Mucosa of stomach (tissue), 1 donor: ENCODE results near the gene COG4.
"Not testable (repeated sequence)": the region's sequence is repeated elsewhere in the genome, so short reads cannot be mapped to it uniquely, and the experiment has no call there.

ENCODE experiments used
- H3K27me3 ChIP-seq: one replicate; pipeline ENCODE4 v1.7.0; 2013; ENCODE audit warnings: mild to moderate bottlenecking, low read length; ENCODE audit not compliant: control insufficient read depth, insufficient read depth
- H3K36me3 ChIP-seq: one replicate; pipeline ENCODE4 v1.7.0; 2013; ENCODE audit warnings: low read length; ENCODE audit not compliant: control insufficient read depth, insufficient read depth
- H3K4me1 ChIP-seq: one replicate; pipeline ENCODE4 v1.7.0; 2013; ENCODE audit warnings: mild to moderate bottlenecking, low read length; ENCODE audit not compliant: control insufficient read depth, insufficient read depth
- H3K4me3 ChIP-seq: one replicate; pipeline ENCODE4 v1.7.0; 2013; ENCODE audit warnings: low read length
- H3K9ac ChIP-seq: one replicate; pipeline ENCODE4 v1.7.0; 2013; ENCODE audit warnings: mild to moderate bottlenecking, low read length, moderate library complexity
- H3K9me3 ChIP-seq: one replicate; pipeline ENCODE4 v1.7.0; 2013; ENCODE audit warnings: mild to moderate bottlenecking, low read length, moderate library complexity; ENCODE audit not compliant: control insufficient read depth
- donor health status: Pancreatic carcinoma.

COG4 gene

GRCh38 chr16:70552675-70553074 is 29.3 kb upstream of the COG4 start:
- no peak overlapping the region for H3K9ac ChIP-seq
- no peaks in the 10 kb centered on the region for H3K27me3 ChIP-seq
- H3K4me1 ChIP-seq = no peaks in the 10 kb centered on the region
- no peaks in the 10 kb centered on the region for H3K9me3 ChIP-seq
- no peaks in the 10 kb centered on the region for H3K36me3 ChIP-seq
- H3K4me3 ChIP-seq = no peak overlapping the region

- H3K9me3 ChIP-seq = no peaks in the 10 kb centered on the region
- no peaks in the 10 kb centered on the region for H3K36me3 ChIP-seq
- H3K9ac ChIP-seq = no peak overlapping the region
- no peak overlapping the region for H3K4me3 ChIP-seq
- no peaks in the 10 kb centered on the region for H3K27me3 ChIP-seq
- no peaks in the 10 kb centered on the region for H3K4me1 ChIP-seq
Observed at GRCh38 chr16:70551788-70552187, 28.4 kb upstream of the COG4 start.

- no peaks in the 10 kb centered on the region for H3K27me3 ChIP-seq
- H3K36me3 ChIP-seq = no peaks in the 10 kb centered on the region
- H3K9me3 ChIP-seq = no peaks in the 10 kb centered on the region
- no peak overlapping the region for H3K9ac ChIP-seq
- no peaks in the 10 kb centered on the region for H3K4me1 ChIP-seq
- no peak overlapping the region for H3K4me3 ChIP-seq
Observed at GRCh38 chr16:70550082-70550481, 26.7 kb upstream of the COG4 start.

GRCh38 chr16:70548936-70549335 is 25.6 kb upstream of the COG4 start:
- Histone ChIP-seq H3K4me3 (no peak overlapping the region), H3K27me3 (no peaks in the 10 kb centered on the region), H3K4me1 (no peaks in the 10 kb centered on the region), H3K36me3 (no peaks in the 10 kb centered on the region), H3K9me3 (no peaks in the 10 kb centered on the region), H3K9ac (no peak overlapping the region)

GRCh38 chr16:70544548-70544947 is 21.2 kb upstream of the COG4 start:
- Histone ChIP-seq H3K9ac (no peak overlapping the region), H3K4me1 (no peaks in the 10 kb centered on the region), H3K36me3 (peaks cover 5% of the 10 kb centered on the region), H3K9me3 (no peaks in the 10 kb centered on the region), H3K27me3 (no peaks in the 10 kb centered on the region), H3K4me3 (no peak overlapping the region)

GRCh38 chr16:70540994-70541393 is 17.6 kb upstream of the COG4 start:
- H3K36me3 ChIP-seq = peaks cover 9% of the 10 kb centered on the region
- no peaks in the 10 kb centered on the region for H3K27me3 ChIP-seq
- no peak overlapping the region for H3K9ac ChIP-seq
- no peaks in the 10 kb centered on the region for H3K4me1 ChIP-seq
- H3K9me3 ChIP-seq = no peaks in the 10 kb centered on the region
- no peak overlapping the region for H3K4me3 ChIP-seq

- H3K36me3 ChIP-seq = peaks cover 10% of the 10 kb centered on the region
- H3K9ac ChIP-seq = no peak overlapping the region
- no peak overlapping the region for H3K4me3 ChIP-seq
- no peaks in the 10 kb centered on the region for H3K4me1 ChIP-seq
- H3K27me3 ChIP-seq = no peaks in the 10 kb centered on the region
- no peaks in the 10 kb centered on the region for H3K9me3 ChIP-seq
Observed at GRCh38 chr16:70534971-70535370, 11.6 kb upstream of the COG4 start.

GRCh38 chr16:70529954-70530353 is 6.6 kb upstream of the COG4 start:
- not testable (repeated sequence) for H3K36me3 ChIP-seq, H3K4me3 ChIP-seq, H3K4me1 ChIP-seq, H3K9me3 ChIP-seq, H3K9ac ChIP-seq, H3K27me3 ChIP-seq

GRCh38 chr16:70529051-70529777 is 5.9 kb upstream of the COG4 start:
- Histone ChIP-seq H3K9ac (no peak overlapping the region), H3K27me3 (no peaks in the 10 kb centered on the region)

GRCh38 chr16:70527315-70527996 is 4.1 kb upstream of the COG4 start:
- no peaks in the 10 kb centered on the region for H3K27me3 ChIP-seq
- H3K36me3 ChIP-seq = no peaks in the 10 kb centered on the region
- no peak overlapping the region for H3K4me3 ChIP-seq
- no peak overlapping the region for H3K9ac ChIP-seq
- H3K9me3 ChIP-seq = no peaks in the 10 kb centered on the region
- H3K4me1 ChIP-seq = peaks cover 11% of the 10 kb centered on the region

More at GRCh38 chr16:70529051-70529777, 5.9 kb upstream of the COG4 start:
- Histone ChIP-seq H3K4me3 (no peak overlapping the region), H3K36me3 (peaks cover 5% of the 10 kb centered on the region), H3K4me1 (peaks cover 11% of the 10 kb centered on the region), H3K9me3 (no peaks in the 10 kb centered on the region)

- no peaks in the 10 kb centered on the region for H3K27me3 ChIP-seq
- H3K4me3 ChIP-seq = no peak overlapping the region
- H3K9me3 ChIP-seq = no peaks in the 10 kb centered on the region
- peaks cover 11% of the 10 kb centered on the region for H3K4me1 ChIP-seq
- no peak overlapping the region for H3K9ac ChIP-seq
- no peaks in the 10 kb centered on the region for H3K36me3 ChIP-seq
Observed at GRCh38 chr16:70526403-70526802, 3.0 kb upstream of the COG4 start.

- peak overlapping the region; percentile 96 for H3K4me3 ChIP-seq
- peaks cover 11% of the 10 kb centered on the region for H3K4me1 ChIP-seq
- H3K27me3 ChIP-seq, H3K36me3 ChIP-seq, H3K9me3 ChIP-seq: not testable (repeated sequence)
- peak overlapping the region; percentile 92 for H3K9ac ChIP-seq
Observed at GRCh38 chr16:70524399-70524825, 1.1 kb upstream of the COG4 start.
